LoVo (cell line): ENCODE data around the gene ATP2B2.
A peak's percentile ranks its signal among the peaks of the same experiment; 100 is the strongest.
"Not testable (repeated sequence)": the region's sequence is repeated elsewhere in the genome, so short reads cannot be mapped to it uniquely, and the experiment has no call there.

ENCODE experiments used
- DNase-seq: peaks from one replicate; pipeline ENCODE4 v3.0.0-alpha.2; 2016; ENCODE audit warnings: low spot score

ATP2B2 gene

GRCh38 chr3:10299679-10300078, 205.7 kb downstream of the ATP2B2 start:
- no peak for DNase-seq

- no peak for DNase-seq
Measured at GRCh38 chr3:10299175-10299574, 206.2 kb downstream of the ATP2B2 start.

GRCh38 chr3:10298064-10298463, 207.3 kb downstream of the ATP2B2 start:
- DNase-seq, result not testable (repeated sequence)

- DNase-seq, result no peak
Measured at GRCh38 chr3:10294030-10294586, 211.3 kb downstream of the ATP2B2 start.

- DNase-seq, result no peak
Measured at GRCh38 chr3:10292505-10293419, 212.6 kb downstream of the ATP2B2 start, which contains the start of gene GHRL. TSS of gene GHRL (minus strand) at chr3:10292947. CDS start at chr3:10290180, 2,767 bp downstream.

- no peak for DNase-seq
Measured at GRCh38 chr3:10291641-10292040, 213.7 kb downstream of the ATP2B2 start.

- no peak for DNase-seq
Measured at GRCh38 chr3:10290481-10291176, 214.8 kb downstream of the ATP2B2 start.

- no peak for DNase-seq
Measured at GRCh38 chr3:10289787-10290355, 215.5 kb downstream of the ATP2B2 start.

GRCh38 chr3:10289077-10289476, 216.3 kb downstream of the ATP2B2 start:
- DNase-seq, result no peak

GRCh38 chr3:10288575-10288960, 216.8 kb downstream of the ATP2B2 start:
- DNase-seq, result no peak

GRCh38 chr3:10287936-10288574, 217.3 kb downstream of the ATP2B2 start:
- no peak for DNase-seq

- peak; percentile 24 for DNase-seq
Measured at GRCh38 chr3:10286596-10287295, 218.6 kb downstream of the ATP2B2 start.

GRCh38 chr3:10286133-10286524, 219.3 kb downstream of the ATP2B2 start:
- DNase-seq, result no peak

- DNase-seq, result no peak
Measured at GRCh38 chr3:10285272-10286132, 219.9 kb downstream of the ATP2B2 start.

- DNase-seq, result no peak
Measured at GRCh38 chr3:10284496-10284895, 220.9 kb downstream of the ATP2B2 start.

GRCh38 chr3:10283638-10284037, 221.7 kb downstream of the ATP2B2 start:
- no peak for DNase-seq

GRCh38 chr3:10281951-10282350, 223.4 kb downstream of the ATP2B2 start:
- DNase-seq, result no peak

- DNase-seq, result no peak
Measured at GRCh38 chr3:10280571-10280970, 224.8 kb downstream of the ATP2B2 start.

- DNase-seq, result no peak
Measured at GRCh38 chr3:10280177-10280529, 225.2 kb downstream of the ATP2B2 start.

- DNase-seq, result no peak
Measured at GRCh38 chr3:10279384-10280176, 225.8 kb downstream of the ATP2B2 start.
